Kidney (tissue), 14 donors: ENCODE results near the gene LOX. TPM values are rescaled to one million over a fixed set of nuclear protein-coding genes. Genes with fewer than 3 reads are reported as not detected.

Experiments used
- DNase-seq, 5 donors: peaks; one replicate each; pipeline ENCODE4 v3.0.0-alpha.2; 2013 to 2020
- FAIRE-seq: peaks from 2 replicates; lab custom pipeline; 2012; peaks lifted over from hg19 to GRCh38; lab: Jason Lieb, UNC
- H3K27ac ChIP-seq, 2 donors: one replicate each; pipeline ENCODE4 v1.7.0; 2013; ENCODE audit warnings: low read depth in 2 of 2, low read length in 2 of 2, inconsistent platforms in 1 of 2
- H3K27me3 ChIP-seq: one replicate; pipeline ENCODE4 v1.7.1; 2013; ENCODE audit warnings: low read length, inconsistent platforms; ENCODE audit not compliant: control insufficient read depth, insufficient read depth
- H3K36me3 ChIP-seq, 3 donors: one replicate each; pipeline versions ENCODE4 v1.7.0 to v1.7.1; 2013; ENCODE audit warnings: low read length in 3 of 3, control low read depth in 1 of 3, inconsistent platforms in 1 of 3; ENCODE audit not compliant: insufficient read depth in 3 of 3, control insufficient read depth in 2 of 3
- H3K4me1 ChIP-seq, 3 donors: one replicate each; pipeline versions ENCODE4 v1.7.0 to v1.7.1; 2013; ENCODE audit warnings: low read length in 3 of 3, inconsistent platforms in 1 of 3, low read depth in 1 of 3; ENCODE audit not compliant: control insufficient read depth in 2 of 3, insufficient read depth in 2 of 3
- H3K4me3 ChIP-seq, 3 donors: one replicate each; pipeline versions ENCODE4 v1.7.0 to v1.8.1; 2013; ENCODE audit warnings: low read length in 3 of 3, control low read depth in 1 of 3, inconsistent platforms in 1 of 3
- H3K9ac ChIP-seq, 3 donors: one replicate each; pipeline versions ENCODE4 v1.7.0 to v1.7.1; 2013; ENCODE audit warnings: low read length in 3 of 3, control low read depth in 1 of 3, inconsistent platforms in 1 of 3
- H3K9me3 ChIP-seq, 3 donors: one replicate each; pipeline versions ENCODE4 v1.7.0 to v1.7.1; 2013; ENCODE audit warnings: low read length in 3 of 3, control low read depth in 1 of 3, inconsistent platforms in 1 of 3; ENCODE audit not compliant: control insufficient read depth in 2 of 3, insufficient read depth in 1 of 3
- intact Hi-C: fragments of 100-400 bp; cut with DNase I; formaldehyde crosslinking; loops from one replicate; pipeline ENCODE4 v1.11.1; 2022
- polyA plus RNA-seq: library from polyadenylated mRNA; stranded (reverse); fragments of 350-450 nt; fragmentation: Illumina TruSeq; extraction: RNeasy Lipid Tissue Mini Kit (QIAGEN cat#74804); gene quantifications from one replicate; pipeline ENCODE4 v1.2.3, GENCODE V29; 2014; ENCODE audit warnings: low read depth, low replicate concordance; ENCODE audit not compliant: insufficient read depth
- total RNA-seq: library from RNA; stranded (reverse); fragmentation: NEBNext Ultra II Directional; extraction: Animal tissue kit (Norgen Biotek cat#: 25700); gene quantifications from one replicate; pipeline ENCODE4 v1.2.1, GENCODE V29; 2021
- TF ChIP-seq, protein P1 (sequence below): IDR thresholded peaks from 3 replicates; pipeline ENCODE4 v1.5.1; 2012; ENCODE audit warnings: mild to moderate bottlenecking, moderate library complexity, borderline replicate concordance; ENCODE audit not compliant: insufficient read depth; ENCODE audit errors: extremely low read depth
- donor health status: control.
- donor health status: control.
- donor health status: control.
- donor health status: control.
- donor health status: control.
- donor health status: DM: yes; HTN: yes; CAD: no.
- donor health status: Normal renal cell carcinoma (clear cell type).

The LOX gene
- total and polyA plus RNA-seq, 2 donors from 2014 or later = 3.4 to 9.2 TPM

DNA sequence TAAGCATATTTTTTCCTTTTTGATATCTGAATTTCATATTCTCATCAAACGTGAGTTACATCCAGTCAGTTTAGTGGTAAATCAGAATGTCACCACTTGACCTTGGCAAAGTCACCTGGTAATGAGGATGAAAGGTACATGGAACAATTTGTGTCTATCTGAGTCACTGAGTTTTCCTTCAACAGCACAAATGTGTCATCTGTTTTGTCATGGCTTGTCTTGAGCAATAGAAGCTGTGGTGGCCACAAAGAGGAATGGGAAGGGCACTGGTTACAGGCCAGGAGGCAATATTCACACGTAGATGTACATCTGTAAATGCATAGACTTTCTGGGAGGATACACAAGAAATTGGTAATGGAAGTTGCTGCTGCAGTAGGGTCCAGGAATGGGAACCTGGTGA is 42.9 kb upstream of the LOX start:
- Histone ChIP-seq H3K27me3 (no peaks in the 10 kb centered on the region), H3K27ac (no peak overlapping the region), H3K9ac (no peak overlapping the region), H3K9me3 (no peaks in the 10 kb centered on the region), H3K4me3 (no peak overlapping the region), H3K4me1 (no peaks in the 10 kb centered on the region), H3K36me3 (no peaks in the 10 kb centered on the region)
- DNase-seq = no peak
- intact Hi-C loops = no loop called here
- TF ChIP-seq, protein P1, sequence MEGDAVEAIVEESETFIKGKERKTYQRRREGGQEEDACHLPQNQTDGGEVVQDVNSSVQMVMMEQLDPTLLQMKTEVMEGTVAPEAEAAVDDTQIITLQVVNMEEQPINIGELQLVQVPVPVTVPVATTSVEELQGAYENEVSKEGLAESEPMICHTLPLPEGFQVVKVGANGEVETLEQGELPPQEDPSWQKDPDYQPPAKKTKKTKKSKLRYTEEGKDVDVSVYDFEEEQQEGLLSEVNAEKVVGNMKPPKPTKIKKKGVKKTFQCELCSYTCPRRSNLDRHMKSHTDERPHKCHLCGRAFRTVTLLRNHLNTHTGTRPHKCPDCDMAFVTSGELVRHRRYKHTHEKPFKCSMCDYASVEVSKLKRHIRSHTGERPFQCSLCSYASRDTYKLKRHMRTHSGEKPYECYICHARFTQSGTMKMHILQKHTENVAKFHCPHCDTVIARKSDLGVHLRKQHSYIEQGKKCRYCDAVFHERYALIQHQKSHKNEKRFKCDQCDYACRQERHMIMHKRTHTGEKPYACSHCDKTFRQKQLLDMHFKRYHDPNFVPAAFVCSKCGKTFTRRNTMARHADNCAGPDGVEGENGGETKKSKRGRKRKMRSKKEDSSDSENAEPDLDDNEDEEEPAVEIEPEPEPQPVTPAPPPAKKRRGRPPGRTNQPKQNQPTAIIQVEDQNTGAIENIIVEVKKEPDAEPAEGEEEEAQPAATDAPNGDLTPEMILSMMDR = no peak
- no peak for FAIRE-seq

DNA sequence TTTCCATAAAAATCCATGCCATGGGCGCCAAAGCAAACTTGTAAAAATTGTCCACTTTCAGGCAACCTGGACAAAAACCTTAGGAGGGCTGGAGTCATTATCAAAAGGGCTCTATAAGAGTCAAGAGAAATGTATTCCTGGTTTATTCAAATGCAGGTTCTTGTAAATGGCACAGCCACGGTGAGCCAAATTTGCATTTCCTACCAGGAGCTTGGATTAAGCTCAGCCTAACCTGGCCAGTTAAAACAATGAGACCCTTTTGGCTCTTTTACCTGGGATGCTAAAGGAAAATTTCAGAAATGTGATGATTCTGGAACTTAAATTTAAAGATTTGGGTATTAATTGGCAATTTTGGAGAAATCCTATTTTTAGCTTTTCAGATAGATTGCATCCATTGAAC is 42.4 kb upstream of the LOX start:
- H3K9me3 ChIP-seq = no peaks in the 10 kb centered on the region
- FAIRE-seq (no peak), DNase-seq (no peak)
- H3K27ac ChIP-seq = no peak overlapping the region
- H3K4me3 ChIP-seq = no peak overlapping the region
- TF ChIP-seq, protein P1 = no peak
- no peaks in the 10 kb centered on the region for H3K4me1 ChIP-seq
- H3K27me3 ChIP-seq = no peaks in the 10 kb centered on the region
- H3K36me3 ChIP-seq = no peaks in the 10 kb centered on the region
- no peak overlapping the region for H3K9ac ChIP-seq
- intact Hi-C loops = no loop called here

DNA sequence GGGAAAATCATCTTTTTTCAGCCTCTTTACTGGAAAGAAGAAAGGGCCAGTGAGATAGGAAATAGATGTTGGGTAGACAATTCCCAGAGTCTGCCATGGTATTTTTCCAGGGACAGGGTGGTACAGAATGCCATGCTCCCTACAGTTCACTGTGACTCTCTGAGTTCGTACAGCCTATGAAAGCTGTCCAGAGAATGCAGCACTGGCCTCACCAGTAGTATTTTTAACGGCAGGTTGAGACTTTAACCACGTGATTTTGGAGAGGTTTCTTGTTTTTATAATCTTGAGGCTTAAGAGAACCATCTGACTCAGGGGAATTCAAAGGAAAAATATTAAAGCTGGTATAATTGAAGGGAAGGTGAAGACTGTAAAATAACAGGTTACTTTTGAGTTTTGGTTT is 41.1 kb upstream of the LOX start:
- FAIRE-seq (no peak), DNase-seq (no peak)
- no peaks in the 10 kb centered on the region for H3K36me3 ChIP-seq
- H3K4me1 ChIP-seq = no peaks in the 10 kb centered on the region
- no peaks in the 10 kb centered on the region for H3K9me3 ChIP-seq
- TF ChIP-seq, protein P1 = no peak
- no peak overlapping the region for H3K27ac ChIP-seq
- intact Hi-C loops = no loop called here
- H3K9ac ChIP-seq = no peak overlapping the region
- H3K27me3 ChIP-seq = no peaks in the 10 kb centered on the region
- no peak overlapping the region for H3K4me3 ChIP-seq

DNA sequence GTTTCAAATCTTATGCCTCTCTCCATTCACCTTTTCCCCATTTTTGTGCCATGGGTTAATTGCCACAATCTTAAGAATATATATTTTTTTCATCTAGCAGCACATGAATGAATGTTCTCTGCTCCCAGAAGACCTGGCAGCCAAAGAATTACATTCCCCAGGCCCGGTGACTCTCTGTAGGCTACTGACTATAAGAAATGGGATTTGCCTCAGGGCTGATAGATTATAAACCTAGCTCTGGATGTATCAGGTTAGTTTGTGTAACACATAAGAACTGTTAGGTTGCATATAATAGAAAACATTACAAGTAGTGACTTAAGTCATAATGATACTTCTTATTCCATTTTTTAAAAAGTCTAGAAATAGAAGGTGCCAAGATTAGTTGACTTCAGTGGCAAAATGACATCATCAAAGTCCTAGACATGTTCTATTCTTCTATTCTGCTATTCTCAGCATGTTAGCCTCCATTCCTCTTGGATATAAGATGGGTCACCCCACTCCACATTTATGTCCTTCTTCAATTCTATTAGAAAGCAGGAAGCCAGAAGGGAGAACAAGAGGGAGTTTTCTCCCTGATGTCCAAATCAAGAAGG is 40.4 kb upstream of the LOX start:
- H3K27me3 ChIP-seq = no peaks in the 10 kb centered on the region
- H3K9ac ChIP-seq = no peak overlapping the region
- H3K9me3 ChIP-seq = no peaks in the 10 kb centered on the region
- FAIRE-seq (no peak), DNase-seq (no peak)
- intact Hi-C loops = no loop called here
- H3K4me1 ChIP-seq = no peaks in the 10 kb centered on the region
- TF ChIP-seq, protein P1 = no peak
- no peak overlapping the region for H3K27ac ChIP-seq
- H3K36me3 ChIP-seq = no peaks in the 10 kb centered on the region
- no peak overlapping the region for H3K4me3 ChIP-seq
